ENCODE measurements around the gene HS6ST3.

HS6ST3 gene

GRCh38 chr13:96646515-96647211 is 556.8 kb downstream of the HS6ST3 start:
- DNase-seq (ENCODE audit: low read depth in 2 of 2, low spot score in 1 of 2): no peak

GRCh38 chr13:96650301-96650886 is 560.5 kb downstream of the HS6ST3 start:
- no peak for DNase-seq (ENCODE audit: low read depth in 2 of 2, low spot score in 1 of 2)

- no peak for DNase-seq (ENCODE audit: low read depth in 2 of 2, low spot score in 1 of 2)
Observed at GRCh38 chr13:96651598-96651997, 561.7 kb downstream of the HS6ST3 start.

- no peak for DNase-seq (ENCODE audit: low read depth in 2 of 2, low spot score in 1 of 2)
Observed at GRCh38 chr13:96652506-96652905, 562.6 kb downstream of the HS6ST3 start.

- no peak for DNase-seq (ENCODE audit: low read depth in 2 of 2, low spot score in 1 of 2)
Observed at GRCh38 chr13:96661612-96662011, 571.7 kb downstream of the HS6ST3 start.

GRCh38 chr13:96662036-96662435 is 572.1 kb downstream of the HS6ST3 start:
- no peak for DNase-seq (ENCODE audit: low read depth in 2 of 2, low spot score in 1 of 2)

- DNase-seq (ENCODE audit: low read depth in 2 of 2, low spot score in 1 of 2): no peak
Observed at GRCh38 chr13:96667294-96668018, 577.5 kb downstream of the HS6ST3 start.

GRCh38 chr13:96671073-96671472 is 581.2 kb downstream of the HS6ST3 start:
- no peak for DNase-seq (ENCODE audit: low read depth in 2 of 2, low spot score in 1 of 2)

- DNase-seq (ENCODE audit: low read depth in 2 of 2, low spot score in 1 of 2): no peak
Observed at GRCh38 chr13:96672016-96672415, 582.1 kb downstream of the HS6ST3 start.

GRCh38 chr13:96673825-96674224 is 583.9 kb downstream of the HS6ST3 start:
- DNase-seq (ENCODE audit: low read depth in 2 of 2, low spot score in 1 of 2): no peak

- no peak for DNase-seq (ENCODE audit: low read depth in 2 of 2, low spot score in 1 of 2)
Observed at GRCh38 chr13:96677029-96677428, 587.1 kb downstream of the HS6ST3 start.

GRCh38 chr13:96678801-96679200 is 588.9 kb downstream of the HS6ST3 start:
- DNase-seq (ENCODE audit: low read depth in 2 of 2, low spot score in 1 of 2): no peak

- no peak for DNase-seq (ENCODE audit: low read depth in 2 of 2, low spot score in 1 of 2)
Observed at GRCh38 chr13:96680898-96681297, 591.0 kb downstream of the HS6ST3 start.

- no peak for DNase-seq (ENCODE audit: low read depth in 2 of 2, low spot score in 1 of 2)
Observed at GRCh38 chr13:96681766-96682165, 591.9 kb downstream of the HS6ST3 start.

GRCh38 chr13:96684469-96684868 is 594.6 kb downstream of the HS6ST3 start:
- no peak for DNase-seq (ENCODE audit: low read depth in 2 of 2, low spot score in 1 of 2)

GRCh38 chr13:96684907-96685306 is 595.0 kb downstream of the HS6ST3 start:
- DNase-seq (ENCODE audit: low read depth in 2 of 2, low spot score in 1 of 2): no peak

- DNase-seq (ENCODE audit: low read depth in 2 of 2, low spot score in 1 of 2): no peak
Observed at GRCh38 chr13:96686286-96686685, 596.4 kb downstream of the HS6ST3 start.

- no peak for DNase-seq (ENCODE audit: low read depth in 2 of 2, low spot score in 1 of 2)
Observed at GRCh38 chr13:96687191-96687590, 597.3 kb downstream of the HS6ST3 start.

GRCh38 chr13:96690998-96691397 is 601.1 kb downstream of the HS6ST3 start:
- no peak for DNase-seq (ENCODE audit: low read depth in 2 of 2, low spot score in 1 of 2)

GRCh38 chr13:96696389-96696900 is 606.5 kb downstream of the HS6ST3 start:
- DNase-seq (ENCODE audit: low read depth in 2 of 2, low spot score in 1 of 2): no peak

- no peak for DNase-seq (ENCODE audit: low read depth in 2 of 2, low spot score in 1 of 2)
Observed at GRCh38 chr13:96700657-96701056, 610.8 kb downstream of the HS6ST3 start.

GRCh38 chr13:96707146-96707545 is 617.2 kb downstream of the HS6ST3 start:
- DNase-seq (ENCODE audit: low read depth in 2 of 2, low spot score in 1 of 2): no peak
